Breast epithelium (tissue), 4 donors: ENCODE data around the gene ASPDH. TPM values are rescaled to one million over a fixed set of nuclear protein-coding genes. Genes with fewer than 3 reads are reported as not detected.

ENCODE experiments used
- DNase-seq, 2 donors: peaks; one replicate each; pipeline ENCODE4 v3.0.0-alpha.2; 2019; ENCODE audit warnings: low spot score in 2 of 2
- H3K27ac ChIP-seq, 2 donors: fragments of 200-600 bp; sonication (generic) in 1 of 2; one replicate each; pipeline ENCODE4 v1.5.1; 2016 to 2019; ENCODE audit warnings: mild to moderate bottlenecking in 1 of 2
- H3K27me3 ChIP-seq, 2 donors: fragments of 200-600 bp; sonication (generic) in 1 of 2; one replicate each; pipeline versions ENCODE4 v1.5.1 to v1.6.0; 2017 to 2019; ENCODE audit warnings: control low read depth in 1 of 2, mild to moderate bottlenecking in 1 of 2
- H3K36me3 ChIP-seq: fragments of 200-600 bp; one replicate; pipeline ENCODE4 v1.5.1; 2019
- H3K4me1 ChIP-seq, 2 donors: fragments of 200-600 bp; sonication (generic); one replicate each; pipeline ENCODE4 v1.5.1; 2016 to 2019; ENCODE audit warnings: control low read depth in 1 of 2
- H3K4me3 ChIP-seq, 3 donors: fragments of 200-600 bp; sonication (generic); 1 replicate in 2 of 3; 2 replicates in 1 of 3; pipeline ENCODE4 v1.5.1; 2016 to 2019; ENCODE audit warnings: mild to moderate bottlenecking in 3 of 3, moderate library complexity in 2 of 3
- H3K9me3 ChIP-seq, 2 donors: fragments of 200-600 bp; sonication (generic) in 1 of 2; one replicate each; pipeline ENCODE4 v1.5.1; 2016 to 2019; ENCODE audit warnings: control low read depth in 1 of 2
- POLR2A ChIP-seq: fragments of 450-650 bp; IDR thresholded peaks from one replicate; pipeline ENCODE4 v1.6.1; 2016; ENCODE audit warnings: antibody characterized with exemption, mild to moderate bottlenecking, moderate library complexity
- POLR2AphosphoS5 ChIP-seq, 3 donors: sonication (generic); formaldehyde crosslinking; IDR thresholded peaks; one replicate each; pipeline ENCODE4 v1.6.1; 2017; ENCODE audit warnings: antibody characterized with exemption in 3 of 3
- intact Hi-C: fragments of 100-400 bp; cut with DNase I; formaldehyde crosslinking; loops from one replicate; pipeline ENCODE4 v1.15.1; 2023; ENCODE audit warnings: low total_unique reads
- total RNA-seq, 3 donors: library from RNA; depleted of rRNA; stranded (reverse); fragments of >200 nt; gene quantifications; one replicate each; pipeline ENCODE4 v1.1.0, GENCODE V29; 2016
- TF ChIP-seq, protein P1 (sequence below), 3 donors: fragments of 450-650 bp; IDR thresholded peaks; one replicate each; pipeline ENCODE4 v1.5.1; 2016 to 2017; ENCODE audit warnings: antibody characterized with exemption in 3 of 3, mild to moderate bottlenecking in 3 of 3, moderate library complexity in 3 of 3

ASPDH gene
- total RNA-seq, 3 donors from 2014 or later: not detected

- Histone ChIP-seq H3K4me3 (no peak overlapping the region), H3K4me1 (no peaks in the 10 kb centered on the region), H3K36me3 (no peaks in the 10 kb centered on the region), H3K27ac (no peak overlapping the region), H3K9me3 (no peaks in the 10 kb centered on the region), H3K27me3 (no peaks in the 10 kb centered on the region)
- intact Hi-C loops: no loop called here
- no peak for DNase-seq
- TF ChIP-seq POLR2AphosphoS5 (IDR thresholded peaks at IDR 0.05) (no peak), POLR2A (no peak)
- TF ChIP-seq, protein P1, sequence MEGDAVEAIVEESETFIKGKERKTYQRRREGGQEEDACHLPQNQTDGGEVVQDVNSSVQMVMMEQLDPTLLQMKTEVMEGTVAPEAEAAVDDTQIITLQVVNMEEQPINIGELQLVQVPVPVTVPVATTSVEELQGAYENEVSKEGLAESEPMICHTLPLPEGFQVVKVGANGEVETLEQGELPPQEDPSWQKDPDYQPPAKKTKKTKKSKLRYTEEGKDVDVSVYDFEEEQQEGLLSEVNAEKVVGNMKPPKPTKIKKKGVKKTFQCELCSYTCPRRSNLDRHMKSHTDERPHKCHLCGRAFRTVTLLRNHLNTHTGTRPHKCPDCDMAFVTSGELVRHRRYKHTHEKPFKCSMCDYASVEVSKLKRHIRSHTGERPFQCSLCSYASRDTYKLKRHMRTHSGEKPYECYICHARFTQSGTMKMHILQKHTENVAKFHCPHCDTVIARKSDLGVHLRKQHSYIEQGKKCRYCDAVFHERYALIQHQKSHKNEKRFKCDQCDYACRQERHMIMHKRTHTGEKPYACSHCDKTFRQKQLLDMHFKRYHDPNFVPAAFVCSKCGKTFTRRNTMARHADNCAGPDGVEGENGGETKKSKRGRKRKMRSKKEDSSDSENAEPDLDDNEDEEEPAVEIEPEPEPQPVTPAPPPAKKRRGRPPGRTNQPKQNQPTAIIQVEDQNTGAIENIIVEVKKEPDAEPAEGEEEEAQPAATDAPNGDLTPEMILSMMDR (IDR thresholded peaks at IDR 0.05): no peak
Measured at GRCh38 chr19:50522881-50523280, 9.2 kb upstream of the ASPDH start.

- Histone ChIP-seq H3K36me3 (no peaks in the 10 kb centered on the region), H3K27ac (no peak overlapping the region), H3K27me3 (peaks cover 0 to 8% of the 10 kb centered on the region in 2 donors), H3K9me3 (no peaks in the 10 kb centered on the region), H3K4me3 (no peak overlapping the region), H3K4me1 (no peaks in the 10 kb centered on the region)
- DNase-seq: no peak
- TF ChIP-seq POLR2AphosphoS5 (IDR thresholded peaks at IDR 0.05): no peak
- TF ChIP-seq, protein P1 (IDR thresholded peaks at IDR 0.05): no peak
- TF ChIP-seq POLR2A: no peak
- intact Hi-C loops: no loop called here
Measured at GRCh38 chr19:50520822-50521465, 7.2 kb upstream of the ASPDH start.

- H3K27me3 ChIP-seq: peaks cover 0 to 23% of the 10 kb centered on the region in 2 donors
- intact Hi-C loops: no loop called here
- no peak for TF ChIP-seq POLR2AphosphoS5 (IDR thresholded peaks at IDR 0.05)
- TF ChIP-seq POLR2A: no peak
- TF ChIP-seq, protein P1 (IDR thresholded peaks at IDR 0.05): no peak
- H3K36me3 ChIP-seq: no peaks in the 10 kb centered on the region
- DNase-seq: no peak
- H3K9me3 ChIP-seq: no peaks in the 10 kb centered on the region
- no peak overlapping the region for H3K4me3 ChIP-seq
- H3K4me1 ChIP-seq: no peaks in the 10 kb centered on the region
- no peak overlapping the region for H3K27ac ChIP-seq
Measured at GRCh38 chr19:50519006-50519575, 5.4 kb upstream of the ASPDH start.

DNA sequence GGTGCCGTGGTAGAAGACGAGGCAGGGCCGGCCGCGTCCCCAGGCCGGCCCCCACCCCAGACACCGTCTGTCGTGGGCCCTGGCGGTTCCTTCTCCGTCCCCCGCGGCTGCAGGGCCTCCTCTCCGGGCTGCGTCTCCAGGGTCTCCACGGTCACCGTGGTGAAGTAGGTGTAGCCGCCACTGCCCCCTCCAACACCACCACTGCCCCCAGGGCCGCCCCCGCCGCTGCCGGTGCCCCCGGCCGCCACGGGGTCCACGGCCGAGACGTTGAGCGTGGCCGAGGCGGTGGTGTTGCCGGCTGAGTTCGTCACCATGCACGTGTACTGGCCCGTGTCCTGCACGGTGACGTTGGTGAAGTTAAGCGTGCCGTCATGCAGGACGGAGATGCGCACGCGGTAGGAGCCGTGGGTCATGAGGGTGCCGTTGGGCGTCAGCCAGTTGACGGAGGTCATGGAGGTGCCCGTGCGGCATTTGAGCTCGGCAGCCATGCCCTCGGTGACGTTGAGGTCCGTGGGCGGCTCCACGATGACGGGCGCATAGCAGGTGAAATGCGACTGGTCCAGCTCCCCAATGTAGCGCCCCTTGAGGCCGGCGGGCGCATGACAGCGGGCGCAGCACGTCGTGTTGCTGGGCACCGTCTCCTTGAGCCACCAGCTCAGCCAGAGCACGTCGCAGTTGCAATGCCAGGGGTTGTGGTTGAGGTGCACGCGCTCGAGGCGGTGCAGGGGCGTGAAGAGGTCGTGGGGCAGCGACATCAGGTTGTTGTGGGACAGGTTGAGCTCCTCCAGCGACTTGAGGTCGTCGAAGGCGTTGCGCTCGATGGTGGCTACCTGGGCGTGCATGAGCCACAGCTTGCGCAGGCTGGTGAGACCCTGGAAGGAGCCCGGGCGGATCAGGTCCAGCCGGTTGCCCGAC lies 4.6 kb upstream of the ASPDH start:
- intact Hi-C loops: no loop called here
- Histone ChIP-seq H3K27me3 (peaks cover 0 to 26% of the 10 kb centered on the region in 2 donors), H3K36me3 (no peaks in the 10 kb centered on the region), H3K9me3 (no peaks in the 10 kb centered on the region), H3K27ac (no peak overlapping the region), H3K4me3 (no peak overlapping the region), H3K4me1 (no peaks in the 10 kb centered on the region)
- TF ChIP-seq, protein P1 (IDR thresholded peaks at IDR 0.05): no peak
- TF ChIP-seq POLR2A (no peak), POLR2AphosphoS5 (IDR thresholded peaks at IDR 0.05) (no peak)
- DNase-seq: no peak

- no peaks in the 10 kb centered on the region for H3K4me1 ChIP-seq
- TF ChIP-seq, protein P1 (IDR thresholded peaks at IDR 0.05): no peak
- TF ChIP-seq POLR2A (no peak), POLR2AphosphoS5 (IDR thresholded peaks at IDR 0.05) (no peak)
- H3K4me3 ChIP-seq: no peak overlapping the region
- no peaks in the 10 kb centered on the region for H3K36me3 ChIP-seq
- no peak overlapping the region for H3K27ac ChIP-seq
- intact Hi-C loops: no loop called here
- no peak for DNase-seq
- no peaks in the 10 kb centered on the region for H3K9me3 ChIP-seq
- peaks cover 0 to 26% of the 10 kb centered on the region in 2 donors for H3K27me3 ChIP-seq
Measured at GRCh38 chr19:50517704-50518075, 4.0 kb upstream of the ASPDH start.
